ENCODE data around the gene ERFE.

- TF ChIP-seq RFX5 (IDR thresholded peaks at IDR 0.05; ENCODE audit: low read depth, low read length) = no peak
- TF ChIP-seq DDX20 (tag; IDR thresholded peaks at IDR 0.05; ENCODE audit: low read depth) = no peak
- TF ChIP-seq JUN (IDR thresholded peaks at IDR 0.05; ENCODE audit: borderline replicate concordance, low read depth, low read length) = no peak
- TF ChIP-seq JUN (CRISPR knock-in tag; IDR thresholded peaks at IDR 0.05; ENCODE audit: borderline replicate concordance) = no peak
- no peak for TF ChIP-seq ZNF24 (IDR thresholded peaks at IDR 0.05)
- TF ChIP-seq REST (IDR thresholded peaks at IDR 0.05; ENCODE audit: borderline replicate concordance) = no peak
- no peak for TF ChIP-seq REST (CRISPR knock-in tag; IDR thresholded peaks at IDR 0.05; ENCODE audit: low read depth)
- no peak for TF ChIP-seq ZNF589 (CRISPR knock-in tag; IDR thresholded peaks at IDR 0.05; ENCODE audit: low read depth)
- no peak for TF ChIP-seq ZNF282 (CRISPR knock-in tag; IDR thresholded peaks at IDR 0.05)
- TF ChIP-seq CTCF (IDR thresholded peaks at IDR 0.05 in 2 of 3, conservative IDR thresholded peaks at IDR 0.05 in 1 of 3; ENCODE audit: insufficient read depth in 2 of 3, low read depth in 1 of 3, low read length in 3 of 3) = no peak
- no peak for TF ChIP-seq YY1 (IDR thresholded peaks at IDR 0.05; ENCODE audit: borderline replicate concordance in 1 of 3, control insufficient read depth in 1 of 3, extremely low read depth in 1 of 3, insufficient read depth in 3 of 3, insufficient read length in 1 of 3, insufficient replicate concordance in 2 of 3, low read depth in 1 of 3, low read length in 2 of 3)
- no peak for TF ChIP-seq ZBTB34 (CRISPR knock-in tag; IDR thresholded peaks at IDR 0.05)
- TF ChIP-seq NUFIP1 (IDR thresholded peaks at IDR 0.05; ENCODE audit: partially characterized antibody) = no peak
- TF ChIP-seq SMARCA4 (IDR thresholded peaks at IDR 0.05) = no peak
Measured at GRCh38 chr2:238145046-238145445, 13.7 kb upstream of the ERFE start.

Data from K562 (cell line).